ENCODE results near the gene ERV3-1.
"Not testable (repeated sequence)": the region's sequence is repeated elsewhere in the genome, so short reads cannot be mapped to it uniquely, and the experiment has no call there.

ERV3-1 gene

DNA sequence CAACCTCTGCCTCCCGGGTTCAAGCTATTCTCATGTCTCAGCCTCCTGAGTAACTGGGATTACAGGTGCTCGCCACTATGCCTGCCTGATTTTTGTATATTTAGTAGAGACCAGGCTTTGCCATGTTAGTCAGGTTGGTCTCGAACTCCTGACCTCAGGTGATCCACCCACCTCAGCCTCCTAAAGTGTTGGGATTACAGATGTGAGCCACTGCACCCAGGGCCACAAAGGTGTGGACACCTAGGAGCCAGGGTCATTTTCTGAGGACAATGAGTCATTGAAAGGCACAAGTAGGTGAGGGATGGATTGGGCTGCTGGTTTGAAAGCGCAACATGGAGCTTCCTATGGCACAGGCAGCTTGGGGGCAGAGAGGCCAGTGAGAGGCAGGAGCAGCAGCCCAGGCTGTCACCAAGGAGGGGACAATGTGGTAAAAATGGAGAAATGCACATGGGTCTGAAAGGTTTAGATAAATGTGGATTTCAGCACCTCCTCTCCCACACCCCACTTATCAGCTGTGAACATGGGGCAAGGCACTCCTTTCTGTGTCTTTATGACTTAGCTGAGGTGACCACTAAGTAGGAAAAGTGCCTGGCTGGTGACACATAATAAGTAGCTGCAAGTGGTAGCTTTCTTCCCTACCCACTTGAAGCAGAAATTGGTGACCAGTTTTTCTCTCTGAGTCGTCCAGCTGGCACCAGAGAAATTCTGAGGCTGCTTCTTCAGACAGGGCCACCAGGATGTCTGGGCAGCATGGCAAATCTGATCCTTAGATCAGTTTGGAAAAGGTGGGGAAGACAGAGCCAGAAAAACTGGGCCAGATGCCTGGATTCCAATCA, 61.6 kb downstream of the ERV3-1 start:
- not testable (repeated sequence) for DNase-seq (ENCODE audit: low spot score)
